ENCODE data around the gene ACTA2.

ACTA2 gene

GRCh38 chr10:88982366-88982765 is 29.8 kb upstream of the ACTA2 start:
- no peak for DNase-seq (ENCODE audit: low read depth in 2 of 3, low spot score in 2 of 3)

DNA sequence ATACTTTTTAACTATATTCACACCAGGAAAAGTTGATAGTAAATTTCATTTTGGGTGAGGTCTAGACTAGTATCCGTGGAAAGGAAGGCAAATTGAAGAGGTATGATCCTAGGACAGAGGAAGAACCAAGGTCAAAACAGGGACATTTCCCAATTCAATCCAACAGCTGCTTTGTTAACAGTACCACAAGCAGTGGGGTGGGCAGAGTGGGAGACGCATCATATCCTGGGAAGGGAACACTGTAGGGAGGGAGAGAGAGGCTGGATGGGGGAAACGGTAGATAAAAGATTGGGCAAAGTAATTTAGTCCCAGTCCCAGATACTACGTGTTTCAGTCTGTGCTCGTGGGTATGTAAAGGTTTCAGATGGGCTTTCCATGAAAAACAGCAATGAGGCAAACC is 28.9 kb upstream of the ACTA2 start:
- DNase-seq (ENCODE audit: low read depth in 2 of 3, low spot score in 2 of 3): no peak

- DNase-seq (ENCODE audit: low read depth in 2 of 3, low spot score in 2 of 3): no peak
These were observed 28.2 kb upstream of the ACTA2 start for GRCh38 chr10:88980800-88981199.

- no peak for DNase-seq (ENCODE audit: low read depth in 2 of 3, low spot score in 2 of 3)
These were observed 27.7 kb upstream of the ACTA2 start for GRCh38 chr10:88980247-88980646.

DNA sequence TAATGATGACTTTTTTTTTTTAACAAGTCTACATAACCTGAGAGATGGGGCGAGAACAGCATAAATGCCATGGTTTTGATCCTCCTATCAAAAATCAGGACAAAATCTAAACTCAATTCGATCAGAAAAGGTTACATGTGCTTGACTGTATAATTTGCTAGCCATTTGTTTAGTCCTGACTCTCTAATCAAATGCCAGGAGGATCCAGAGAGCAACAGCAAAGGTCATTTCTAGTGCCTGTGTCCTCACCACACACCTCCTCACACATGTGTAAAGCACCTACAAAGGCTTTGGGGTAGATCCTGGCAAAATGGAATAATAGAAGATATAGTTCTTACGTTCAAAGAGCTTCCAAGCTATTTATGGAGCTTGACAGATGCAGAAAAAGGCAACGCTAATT is 27.0 kb upstream of the ACTA2 start:
- no peak for DNase-seq (ENCODE audit: low read depth in 2 of 3, low spot score in 2 of 3)

- DNase-seq (ENCODE audit: low read depth in 2 of 3, low spot score in 2 of 3): no peak
These were observed 26.6 kb upstream of the ACTA2 start for GRCh38 chr10:88979153-88979562.

- no peak for DNase-seq (ENCODE audit: low read depth in 2 of 3, low spot score in 2 of 3)
These were observed 25.9 kb upstream of the ACTA2 start for GRCh38 chr10:88978463-88978862.

DNA sequence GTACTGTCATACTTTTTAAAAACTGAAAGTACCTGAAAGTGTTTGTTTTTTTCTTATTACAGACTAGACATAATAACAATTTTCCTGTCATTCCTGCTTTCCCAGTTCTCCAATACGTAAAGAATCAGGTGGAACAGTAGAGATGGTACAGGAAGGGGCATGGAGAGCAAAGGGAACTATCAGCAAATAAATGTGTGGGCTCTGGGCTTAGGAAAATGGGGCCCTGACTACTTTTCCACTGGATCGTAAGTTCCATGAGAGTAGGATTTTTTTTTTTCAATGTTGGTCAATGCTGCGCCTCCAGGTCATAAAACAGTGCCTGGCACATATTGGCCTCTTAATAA is 22.8 kb upstream of the ACTA2 start:
- no peak for DNase-seq (ENCODE audit: low read depth in 2 of 3, low spot score in 2 of 3)

- DNase-seq (ENCODE audit: low read depth in 2 of 3, low spot score in 2 of 3): no peak
These were observed 22.1 kb upstream of the ACTA2 start for GRCh38 chr10:88974446-88975376.

GRCh38 chr10:88974012-88974411 is 21.4 kb upstream of the ACTA2 start:
- no peak for DNase-seq (ENCODE audit: low read depth in 2 of 3, low spot score in 2 of 3)

DNA sequence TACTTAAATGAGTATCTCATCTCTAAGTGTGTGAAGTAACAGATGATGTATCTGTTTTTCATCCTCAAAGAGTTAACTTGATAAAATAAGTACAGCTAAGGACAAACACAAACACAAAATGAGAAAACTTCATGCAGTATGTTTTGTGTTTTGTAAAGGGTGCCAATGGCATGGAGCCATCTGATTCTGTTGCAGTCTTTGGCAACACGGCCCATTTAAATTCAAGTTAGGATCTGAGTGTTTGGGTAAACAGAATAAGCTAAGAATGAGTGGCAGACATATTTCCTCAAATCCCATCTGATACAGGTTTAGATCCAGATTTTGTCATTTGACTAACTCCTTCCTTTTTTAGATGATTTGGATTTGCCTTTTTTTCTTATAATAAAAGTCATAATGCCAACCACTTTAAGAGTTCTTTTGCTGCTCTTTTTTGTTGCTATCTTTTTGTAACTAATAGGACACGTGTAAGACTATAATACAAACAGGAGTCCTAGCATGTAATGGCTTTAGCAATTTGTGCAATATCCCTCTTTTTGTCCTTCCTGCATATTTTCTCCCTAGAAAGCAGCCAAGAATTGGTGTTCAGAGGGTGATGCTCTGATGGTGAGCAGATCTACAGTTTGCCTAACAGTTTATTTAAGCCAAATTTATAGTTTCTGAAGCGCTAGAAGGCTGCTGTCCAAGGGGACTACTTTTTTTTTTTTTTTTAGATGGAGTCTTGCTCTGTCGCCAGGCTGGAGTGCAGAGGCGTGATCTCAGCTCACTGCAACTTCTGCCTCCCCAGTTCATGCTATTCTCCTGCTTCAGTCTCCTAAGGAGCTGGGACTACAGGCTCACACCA is 18.9 kb upstream of the ACTA2 start:
- DNase-seq (ENCODE audit: low read depth in 2 of 3, low spot score in 2 of 3): no peak

DNA sequence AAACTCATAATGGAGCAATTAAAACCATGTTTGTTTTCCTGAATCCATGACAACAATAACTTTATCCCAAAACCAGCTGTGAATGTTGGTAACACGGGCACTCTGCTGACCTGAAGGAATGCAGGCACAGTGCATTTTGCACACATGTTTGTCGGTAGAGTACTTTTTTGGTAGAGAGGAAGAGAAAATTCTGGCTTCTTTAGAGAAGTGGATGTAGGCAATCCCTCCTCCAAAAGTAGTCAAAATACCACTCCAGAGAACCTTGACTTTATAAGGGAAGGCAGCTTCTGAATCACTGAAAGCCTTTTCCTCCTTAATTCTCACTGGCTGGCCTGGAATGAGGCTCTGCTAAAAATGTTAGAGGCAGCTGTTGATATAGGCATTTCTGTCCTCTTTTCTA is 15.8 kb upstream of the ACTA2 start:
- no peak for DNase-seq (ENCODE audit: low read depth in 2 of 3, low spot score in 2 of 3)

DNA sequence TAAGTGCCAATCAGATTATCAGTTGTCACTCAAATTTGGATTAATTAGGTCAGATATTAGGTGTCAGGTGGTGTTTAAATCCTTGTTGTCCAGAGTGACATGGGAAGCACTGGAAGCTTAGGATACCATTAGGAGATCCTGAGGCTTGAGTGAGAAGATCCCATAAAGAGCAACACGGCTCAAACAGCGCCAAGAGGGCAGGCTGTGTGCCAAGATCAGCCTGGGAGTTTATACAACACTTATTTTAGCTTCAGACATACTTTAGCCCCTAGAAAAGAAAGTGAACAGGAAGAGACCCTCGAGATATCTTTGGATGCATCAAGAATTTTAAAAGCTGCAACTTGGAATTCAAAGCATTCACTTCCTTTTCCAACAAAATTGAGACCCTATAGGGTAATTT is 14.2 kb upstream of the ACTA2 start:
- no peak for DNase-seq (ENCODE audit: low read depth in 2 of 3, low spot score in 2 of 3)

- no peak for DNase-seq (ENCODE audit: low read depth in 2 of 3, low spot score in 2 of 3)
These were observed 12.4 kb upstream of the ACTA2 start for GRCh38 chr10:88964869-88965415.

DNA sequence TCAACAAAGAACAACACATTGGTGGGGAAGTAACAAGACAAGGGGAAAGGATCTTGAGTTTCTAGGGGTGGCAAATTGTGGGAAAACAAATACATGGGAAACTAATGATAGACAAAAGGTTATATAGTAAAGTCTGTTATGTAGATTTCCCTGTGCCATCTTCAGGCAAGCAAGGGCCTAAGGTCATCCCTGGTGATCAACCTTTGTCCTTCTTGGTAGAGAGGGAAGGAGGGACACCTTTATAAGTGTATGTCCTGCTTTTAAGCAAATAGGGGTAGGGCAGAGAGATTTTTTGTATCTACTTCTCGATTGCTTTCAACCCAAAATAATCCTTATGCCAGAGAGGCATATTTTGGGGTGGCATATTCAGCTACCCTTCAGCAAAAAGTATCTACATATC is 11.8 kb upstream of the ACTA2 start:
- no peak for DNase-seq (ENCODE audit: low read depth in 2 of 3, low spot score in 2 of 3)

- no peak for DNase-seq (ENCODE audit: low read depth in 2 of 3, low spot score in 2 of 3)
These were observed 10.7 kb upstream of the ACTA2 start for GRCh38 chr10:88963318-88963717.

DNA sequence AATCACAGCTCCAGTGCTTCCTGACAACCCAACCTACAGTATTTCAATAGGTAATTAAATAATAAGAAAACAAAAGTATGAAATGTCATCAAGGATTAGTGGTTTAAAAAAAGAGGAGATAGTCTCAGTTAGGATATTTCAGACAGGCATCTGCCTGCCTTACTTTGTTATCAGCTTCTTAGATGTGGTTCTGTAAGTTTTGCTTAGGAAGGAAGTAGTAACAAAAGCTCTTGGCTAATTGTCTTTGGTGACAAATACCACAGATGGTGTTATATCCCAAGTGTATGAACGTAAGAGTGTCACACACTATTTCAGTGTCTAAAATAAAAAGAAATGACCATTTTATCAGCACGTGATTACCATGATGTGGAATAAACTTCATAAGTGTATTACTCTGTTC is 9.8 kb upstream of the ACTA2 start:
- no peak for DNase-seq (ENCODE audit: low read depth in 2 of 3, low spot score in 2 of 3)

- no peak for DNase-seq (ENCODE audit: low read depth in 2 of 3, low spot score in 2 of 3)
These were observed 8.7 kb upstream of the ACTA2 start for GRCh38 chr10:88961266-88961665.

DNA sequence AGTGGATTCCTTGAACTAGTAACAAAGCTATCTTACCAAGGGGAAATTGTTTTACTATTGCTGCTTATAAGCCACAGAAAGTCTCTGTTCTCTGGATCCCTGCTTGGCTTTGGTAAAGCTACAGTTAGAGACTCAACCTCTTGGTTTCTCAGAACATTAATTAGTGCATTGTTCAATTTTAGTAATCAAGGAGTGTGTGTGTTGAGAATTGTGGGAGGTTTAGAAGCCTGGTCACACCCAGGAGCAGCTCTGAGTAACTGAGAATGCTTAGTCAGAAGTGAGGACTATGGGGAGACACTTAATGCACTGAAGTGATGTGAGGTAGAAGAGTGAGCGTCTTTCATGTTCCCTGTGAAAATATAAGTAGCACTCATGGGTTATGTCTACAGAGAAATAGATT is 8.2 kb upstream of the ACTA2 start:
- DNase-seq (ENCODE audit: low read depth in 2 of 3, low spot score in 2 of 3): no peak

DNA sequence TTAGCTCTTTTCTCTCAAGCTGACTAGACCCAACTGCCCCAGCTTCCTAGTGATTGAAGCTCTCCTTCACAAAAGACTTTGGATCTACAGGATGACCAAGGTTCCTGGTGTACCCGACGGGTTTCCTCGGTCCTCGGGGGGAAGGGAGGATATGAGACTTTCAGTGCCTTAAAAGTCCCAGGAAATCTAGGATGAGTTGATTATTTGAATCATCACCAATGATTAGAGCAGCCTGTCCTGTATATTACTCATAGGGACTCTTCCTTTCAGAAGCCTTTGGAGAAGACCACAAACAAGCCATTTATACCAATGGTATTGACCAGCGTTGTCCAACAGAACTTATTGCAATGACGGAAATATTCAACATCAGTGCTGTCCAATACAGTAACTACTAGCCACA is 6.1 kb upstream of the ACTA2 start:
- no peak for DNase-seq (ENCODE audit: low read depth in 2 of 3, low spot score in 2 of 3)

GRCh38 chr10:88957381-88957780 is 4.8 kb upstream of the ACTA2 start:
- no peak for DNase-seq (ENCODE audit: low read depth in 2 of 3, low spot score in 2 of 3)

DNA sequence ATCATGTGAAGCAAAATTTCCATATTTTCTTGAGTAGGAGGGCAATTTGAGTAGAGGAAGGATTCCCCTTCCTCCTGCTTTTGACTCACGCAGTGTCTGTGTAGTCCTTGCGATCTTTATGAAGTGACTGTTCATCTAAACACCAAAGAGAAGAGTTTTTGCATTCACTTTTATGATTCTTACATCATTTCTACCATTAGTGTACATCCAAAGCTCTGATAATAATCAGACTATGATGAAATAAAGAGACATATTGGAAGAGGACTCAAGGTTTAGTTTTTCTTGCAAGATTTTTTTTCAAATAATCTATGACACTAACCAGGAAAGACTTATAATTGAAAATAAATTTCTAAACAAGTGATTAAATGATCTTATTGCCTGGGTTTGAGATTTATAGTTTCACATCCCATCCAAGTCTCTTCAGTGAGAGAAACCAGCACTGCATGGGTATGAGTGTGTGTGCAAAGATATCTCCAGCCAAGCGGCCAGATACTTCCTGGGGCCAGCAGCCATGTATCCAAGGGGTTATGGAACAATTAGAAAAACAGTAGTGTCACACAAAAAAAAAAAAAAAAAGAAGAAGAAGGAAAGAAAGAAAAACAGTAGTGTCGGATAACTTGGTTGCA is 2.0 kb upstream of the ACTA2 start:
- no peak for DNase-seq (ENCODE audit: low read depth in 2 of 3, low spot score in 2 of 3)

Measured in activated CD8-positive, alpha-beta memory T cell treated with anti-CD3 and anti-CD28 coated beads for 48 hours (primary cell).